GM23248 (cell line): ENCODE data around the gene OR52W1. TPM values are rescaled to one million over a fixed set of nuclear protein-coding genes. Genes with fewer than 3 reads are reported as not detected.

ENCODE experiments used
- DNase-seq: peaks from one replicate; pipeline ENCODE4 v3.0.0-alpha.2; 2015
- H2AFZ ChIP-seq: fragments of 200-600 bp; sonication (generic); 2 replicates; pipeline ENCODE4 v1.6.1; 2016; ENCODE audit warnings: antibody characterized with exemption
- H3F3A ChIP-seq: fragments of 200-600 bp; sonication (generic); 2 replicates; pipeline ENCODE4 v1.6.1; 2016; ENCODE audit warnings: mild to moderate bottlenecking, antibody characterized with exemption, mixed run types; ENCODE audit not compliant: insufficient read depth
- H3K27ac ChIP-seq: fragments of 200-600 bp; sonication (generic); 2 replicates; pipeline ENCODE4 v1.5.1; 2016; ENCODE audit warnings: mild to moderate bottlenecking
- H3K27me3 ChIP-seq: fragments of 200-600 bp; sonication (generic); replicated peaks from 2 replicates; pipeline ENCODE4 v1.6.1; 2016; ENCODE audit warnings: mild to moderate bottlenecking; ENCODE audit not compliant: insufficient read depth
- H3K36me3 ChIP-seq: fragments of 200-600 bp; sonication (generic); 2 replicates; pipeline ENCODE4 v1.6.1; 2016; ENCODE audit warnings: low read depth, mild to moderate bottlenecking
- H3K4me1 ChIP-seq: fragments of 200-600 bp; sonication (generic); 2 replicates; pipeline ENCODE4 v1.6.1; 2016; ENCODE audit warnings: mild to moderate bottlenecking; ENCODE audit not compliant: insufficient read depth
- H3K4me2 ChIP-seq: fragments of 200-600 bp; sonication (generic); one replicate; pipeline ENCODE4 v1.6.1; 2016; ENCODE audit warnings: mild to moderate bottlenecking; ENCODE audit not compliant: unreplicated experiment
- H3K4me3 ChIP-seq: fragments of 200-600 bp; sonication (generic); 2 replicates; pipeline ENCODE4 v1.5.1; 2016; ENCODE audit warnings: mild to moderate bottlenecking
- H3K79me2 ChIP-seq: fragments of 200-600 bp; sonication (generic); 2 replicates; pipeline ENCODE4 v1.6.1; 2016; ENCODE audit warnings: mild to moderate bottlenecking; ENCODE audit not compliant: insufficient read depth
- H3K9ac ChIP-seq: fragments of 200-600 bp; sonication (generic); 2 replicates; pipeline ENCODE4 v1.6.1; 2016; ENCODE audit warnings: mild to moderate bottlenecking
- H3K9me2 ChIP-seq: fragments of 200-600 bp; sonication (generic); 2 replicates; pipeline ENCODE4 v1.6.1; 2016; ENCODE audit warnings: mixed run types, mild to moderate bottlenecking, moderate library complexity; ENCODE audit not compliant: insufficient read depth
- H3K9me3 ChIP-seq: fragments of 200-600 bp; sonication (generic); one replicate; pipeline ENCODE4 v1.6.1; 2017; ENCODE audit warnings: low read depth
- H4K20me1 ChIP-seq: fragments of 200-600 bp; sonication (generic); 2 replicates; pipeline ENCODE4 v1.6.0; 2016; ENCODE audit not compliant: insufficient read depth
- EZH2 ChIP-seq: fragments of 200-600 bp; sonication (generic); IDR thresholded peaks from 2 replicates; pipeline ENCODE4 v1.6.1; 2018; ENCODE audit warnings: antibody characterized with exemption, mild to moderate bottlenecking; ENCODE audit not compliant: insufficient read depth, poor library complexity, severe bottlenecking
- EZH2phosphoT487 ChIP-seq: fragments of 200-600 bp; sonication (generic); IDR thresholded peaks from 2 replicates; pipeline ENCODE4 v1.6.1; 2018; ENCODE audit warnings: antibody characterized with exemption, moderate library complexity, mild to moderate bottlenecking, low read depth; ENCODE audit not compliant: insufficient read depth
- WGBS, 2 experiments: methylation state at CpG; one replicate each; pipeline ENCODE4 v1.1.6; 2015 to 2017; ENCODE audit warnings: low lambda C conversion rate in 2 of 2, low coverage in 1 of 2; ENCODE audit errors: missing lambda C conversion rate in 2 of 2; 5-methylcytosine and 5-hydroxymethylcytosine counted together
- in situ Hi-C: fragments of 300-500 bp; cut with MboI; formaldehyde crosslinking; loops from 2 replicates; pipeline ENCODE4 v1.15.0; 2020
- polyA plus RNA-seq: library from polyadenylated mRNA; unstranded; fragments of >200 nt; fragmentation: Nextera tagmentation; extraction: Ambion mirVana; gene quantifications from 2 replicates; pipeline ENCODE4 v1.2.1, GENCODE V29; 2016
- total RNA-seq: library from RNA; depleted of rRNA; stranded (reverse); fragments of >200 nt; shearing (Covaris generic); gene quantifications from 2 replicates; pipeline ENCODE4 v1.2.3, GENCODE V29; 2014

Gene OR52W1
- total and polyA plus RNA-seq, 2 experiments from 2014 or later = not detected

- Histone ChIP-seq H3K36me3 (peaks cover 3% of the 10 kb centered on the region; the same call in 1 of the 2 replicates), H3K9me2 (no peaks in the 10 kb centered on the region), H3K4me1 (peaks cover 10% of the 10 kb centered on the region), H3K27me3 (no peaks in the 10 kb centered on the region), H3K27ac (peak within 1 kb of the TSS; percentile 80), H3K9ac (peak within 1 kb of the TSS; percentile 98), H2AFZ (peak within 1 kb of the TSS; percentile 97), H4K20me1 (no peaks in the 10 kb centered on the region), H3K4me3 (peak within 1 kb of the TSS; percentile 96), H3K79me2 (peaks cover 49% of the 10 kb centered on the region), H3K4me2 (peak within 1 kb of the TSS; percentile 94), H3K9me3 (no peaks in the 10 kb centered on the region), H3F3A (peaks cover 3% of the 10 kb centered on the region; the same call in 1 of the 2 replicates)
- DNase-seq = peak; percentile 100
- in situ Hi-C loops = no loop called here
- WGBS, 2 experiments = 1 to 3% methylated on average over 28 to 62 of the region's 62 CpGs
- no peak for TF ChIP-seq EZH2
- TF ChIP-seq EZH2phosphoT487 = no peak
Observed at GRCh38 chr11:6234387-6235107, 35.5 kb downstream of the OR52W1 start, which contains the start of gene FHIP1B. FHIP1B (minus strand) TSS chr11:6234636; CDS start chr11:6224516, 10,120 bp downstream.

GRCh38 chr11:6237266-6237665 is 38.2 kb downstream of the OR52W1 start:
- H3K4me1 ChIP-seq = peaks cover 10% of the 10 kb centered on the region
- no peaks in the 10 kb centered on the region for H3K27me3 ChIP-seq
- no peaks in the 10 kb centered on the region for H3K36me3 ChIP-seq
- H4K20me1 ChIP-seq = no peaks in the 10 kb centered on the region
- no peak overlapping the region for H3K4me2 ChIP-seq
- TF ChIP-seq EZH2phosphoT487 (no peak), EZH2 (no peak)
- WGBS, 2 experiments = 71 to 79% methylated on average over 4 of the region's 4 CpGs
- H2AFZ ChIP-seq = no peak overlapping the region
- H3K79me2 ChIP-seq = peaks cover 22% of the 10 kb centered on the region
- no peaks in the 10 kb centered on the region for H3K9me2 ChIP-seq
- in situ Hi-C loops = no loop called here
- no peaks in the 10 kb centered on the region for H3K9me3 ChIP-seq
- no peak overlapping the region for H3K9ac ChIP-seq
- no peak overlapping the region for H3K4me3 ChIP-seq
- no peak overlapping the region for H3K27ac ChIP-seq
- H3F3A ChIP-seq = peaks cover 3% of the 10 kb centered on the region; the same call in 1 of the 2 replicates
- no peak for DNase-seq

GRCh38 chr11:6237761-6238302 is 38.8 kb downstream of the OR52W1 start:
- 60 to 66% methylated on average over 5 of the region's 5 CpGs for WGBS, 2 experiments
- H3K9me3 ChIP-seq = no peaks in the 10 kb centered on the region
- no peak overlapping the region for H3K27ac ChIP-seq
- TF ChIP-seq EZH2phosphoT487 (no peak), EZH2 (no peak)
- H3K4me3 ChIP-seq = no peak overlapping the region
- no peaks in the 10 kb centered on the region for H3K9me2 ChIP-seq
- no peaks in the 10 kb centered on the region for H4K20me1 ChIP-seq
- in situ Hi-C loops = no loop called here
- H3K27me3 ChIP-seq = no peaks in the 10 kb centered on the region
- peaks cover 10% of the 10 kb centered on the region for H3K4me1 ChIP-seq
- no peak overlapping the region for H3K4me2 ChIP-seq
- H3K36me3 ChIP-seq = no peaks in the 10 kb centered on the region
- H3F3A ChIP-seq = peaks cover 3% of the 10 kb centered on the region; the same call in 1 of the 2 replicates
- no peak for DNase-seq
- no peak overlapping the region for H3K9ac ChIP-seq
- H3K79me2 ChIP-seq = peaks cover 16% of the 10 kb centered on the region
- no peak overlapping the region for H2AFZ ChIP-seq

GRCh38 chr11:6238902-6239301 is 39.9 kb downstream of the OR52W1 start, which contains the start of gene CNGA4:
CNGA4 (plus strand) TSS chr11:6239089; CDS start chr11:6239207, 118 bp downstream.
- Histone ChIP-seq H3K27ac (no peak within 1 kb of the TSS), H3K4me1 (no peaks in the 10 kb centered on the region), H3F3A (peaks cover 3% of the 10 kb centered on the region; the same call in 1 of the 2 replicates), H3K9me3 (no peaks in the 10 kb centered on the region), H3K9ac (no peak within 1 kb of the TSS), H3K27me3 (no peaks in the 10 kb centered on the region), H4K20me1 (no peaks in the 10 kb centered on the region), H3K79me2 (peaks cover 5% of the 10 kb centered on the region), H3K36me3 (no peaks in the 10 kb centered on the region), H3K4me2 (no peak within 1 kb of the TSS), H2AFZ (no peak within 1 kb of the TSS), H3K9me2 (no peaks in the 10 kb centered on the region), H3K4me3 (no peak within 1 kb of the TSS)
- TF ChIP-seq EZH2phosphoT487 (no peak), EZH2 (no peak)
- in situ Hi-C loops = no loop called here
- DNase-seq = no peak
- WGBS, 2 experiments = 50 to 53% methylated on average over 1 of the region's 1 CpG
